SK-N-MC (cell line): Measurements from ENCODE around the gene SULT2B1.

Experiments
- EZH2 ChIP-seq: fragments of 200-600 bp; sonication (generic); IDR thresholded peaks from one replicate; pipeline ENCODE4 v1.6.1; 2017; ENCODE audit warnings: antibody characterized with exemption
- POLR2AphosphoS5 ChIP-seq: IDR thresholded peaks from 2 replicates; pipeline ENCODE4 v1.6.1; 2012; ENCODE audit warnings: mild to moderate bottlenecking, low read depth, low read length, borderline replicate concordance

DNA sequence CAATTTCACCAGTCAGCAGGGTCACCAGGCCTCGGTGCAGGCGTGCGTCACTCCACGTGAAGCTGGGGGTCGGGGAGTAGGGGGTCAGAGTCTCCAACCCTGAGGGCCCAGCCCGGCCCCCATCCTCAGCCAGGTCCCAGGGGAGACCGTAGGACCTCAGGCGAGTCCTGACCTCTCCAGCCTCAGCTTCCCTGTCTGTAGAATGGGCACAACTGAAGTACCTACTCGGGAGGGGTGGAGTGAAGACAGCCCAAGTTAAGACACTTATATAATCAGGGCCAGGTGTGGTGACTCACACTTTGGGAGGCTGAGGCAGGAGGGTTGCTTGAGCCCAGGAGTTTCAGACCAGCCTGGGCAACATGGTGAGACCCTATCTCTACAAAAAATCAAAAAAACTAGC lies 51.9 kb downstream of the SULT2B1 start:
- TF ChIP-seq EZH2 = no peak
- TF ChIP-seq POLR2AphosphoS5 = no peak
